IPS-NIHi7 (cell line): ENCODE data around the gene PRKN.

Experiments used
- DNase-seq: peaks from one replicate; pipeline ENCODE4 v3.0.0; 2012; ENCODE audit warnings: mixed read lengths; ENCODE audit errors: extremely low spot score

Gene PRKN

GRCh38 chr6:161727083-161727833 is 1000.3 kb downstream of the PRKN start:
- DNase-seq = peak; percentile 62

GRCh38 chr6:161722394-161722793 is 1005.2 kb downstream of the PRKN start:
- DNase-seq = no peak

- DNase-seq = no peak
Observed at GRCh38 chr6:161721511-161721910, 1006.1 kb downstream of the PRKN start.

DNA sequence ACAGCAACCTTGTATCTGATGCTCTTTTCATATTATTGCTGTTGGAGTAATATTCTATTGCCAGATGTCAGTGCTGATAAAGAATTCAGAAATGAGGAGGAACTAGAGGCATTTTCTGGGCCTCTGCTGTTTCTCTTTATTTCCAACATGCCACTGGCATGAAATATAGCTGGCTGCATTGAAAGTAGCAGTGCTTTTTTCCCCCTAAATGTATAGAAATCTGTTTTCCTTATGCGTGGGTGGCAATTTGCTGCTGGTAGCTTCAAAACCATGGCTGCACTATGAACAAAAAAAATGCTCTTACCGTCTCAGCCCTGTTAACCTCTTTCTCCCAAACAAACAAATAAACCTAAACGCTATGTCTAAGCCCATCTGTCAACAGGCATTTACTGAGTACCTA is 1011.4 kb downstream of the PRKN start:
- no peak for DNase-seq

DNA sequence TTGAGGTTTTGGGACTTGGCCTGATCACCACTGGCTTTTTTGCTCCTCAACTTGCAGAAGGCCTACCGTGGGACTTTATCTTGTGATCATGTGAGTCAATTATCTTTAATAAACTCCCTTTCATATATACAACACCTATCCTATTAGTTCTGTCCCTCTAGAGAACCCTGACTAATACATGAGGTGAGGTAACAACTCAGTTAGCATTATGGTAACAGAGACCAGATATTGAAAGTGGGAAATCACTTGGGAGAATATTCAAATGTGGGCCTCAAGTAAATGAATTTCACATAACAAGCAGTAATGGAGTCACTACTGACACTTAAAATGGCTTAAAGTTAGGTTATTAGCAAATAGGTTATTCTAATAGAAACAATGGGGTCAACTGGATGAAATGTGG is 1015.6 kb downstream of the PRKN start:
- no peak for DNase-seq

DNA sequence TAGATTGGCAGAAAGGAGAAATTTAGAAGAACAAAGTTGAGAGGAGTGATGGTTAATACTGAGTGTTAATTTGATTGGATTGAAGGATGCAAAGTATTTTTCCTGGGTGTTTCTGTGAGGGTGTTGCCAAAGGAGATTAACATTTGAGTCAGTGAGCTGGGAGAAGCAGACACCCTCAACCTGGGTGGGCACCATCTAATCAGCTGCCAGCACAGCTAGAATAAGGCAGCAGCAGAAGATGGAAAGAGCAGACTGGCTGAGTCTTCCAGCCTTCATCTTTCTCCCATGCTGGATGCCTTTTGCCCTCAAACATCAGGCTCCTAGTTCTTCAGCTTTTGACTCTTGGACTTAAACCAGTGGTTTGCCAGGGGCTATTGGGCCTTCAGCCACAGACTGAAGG is 1016.1 kb downstream of the PRKN start:
- DNase-seq = no peak

DNA sequence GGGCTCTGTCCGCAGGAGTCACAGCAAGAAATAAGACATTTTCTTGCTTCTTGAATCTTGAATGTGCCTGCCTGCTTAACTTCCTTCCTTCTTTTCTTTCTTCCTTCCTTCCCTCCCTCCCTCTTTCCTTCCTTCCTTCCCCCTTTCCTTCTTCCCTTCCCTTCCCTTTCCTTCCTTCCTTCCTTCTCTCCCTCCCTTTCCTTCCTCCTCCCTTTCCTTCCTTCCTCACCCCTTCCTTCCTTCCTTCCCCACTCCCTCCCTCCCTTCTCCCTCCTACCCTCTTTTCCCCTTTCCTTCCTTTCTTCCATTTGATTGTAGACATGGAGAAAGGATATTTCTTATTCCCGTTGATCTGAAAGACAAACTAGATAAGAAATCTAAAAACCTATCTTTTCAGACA is 1016.9 kb downstream of the PRKN start:
- no peak for DNase-seq

DNA sequence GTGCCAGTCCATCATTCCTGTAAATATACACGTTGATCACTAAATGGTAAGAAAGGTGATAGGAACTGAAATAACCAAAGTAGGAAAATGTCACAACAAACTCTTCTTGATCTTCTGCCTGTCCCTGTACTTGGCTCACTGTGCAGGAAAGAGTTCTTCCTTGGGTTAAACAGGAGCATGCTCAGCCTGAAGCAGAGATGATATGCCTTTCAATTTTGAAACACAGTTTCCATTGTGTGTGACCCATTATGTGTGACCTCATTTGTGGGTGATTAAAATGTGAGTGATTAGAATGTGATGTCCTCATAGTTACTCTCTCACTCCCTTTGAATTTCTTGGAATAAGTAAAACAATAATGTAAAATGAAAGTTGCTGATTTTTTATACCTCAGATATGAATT is 1026.5 kb downstream of the PRKN start:
- no peak for DNase-seq

- DNase-seq = no peak
Observed at GRCh38 chr6:161696801-161697200, 1030.8 kb downstream of the PRKN start.

DNA sequence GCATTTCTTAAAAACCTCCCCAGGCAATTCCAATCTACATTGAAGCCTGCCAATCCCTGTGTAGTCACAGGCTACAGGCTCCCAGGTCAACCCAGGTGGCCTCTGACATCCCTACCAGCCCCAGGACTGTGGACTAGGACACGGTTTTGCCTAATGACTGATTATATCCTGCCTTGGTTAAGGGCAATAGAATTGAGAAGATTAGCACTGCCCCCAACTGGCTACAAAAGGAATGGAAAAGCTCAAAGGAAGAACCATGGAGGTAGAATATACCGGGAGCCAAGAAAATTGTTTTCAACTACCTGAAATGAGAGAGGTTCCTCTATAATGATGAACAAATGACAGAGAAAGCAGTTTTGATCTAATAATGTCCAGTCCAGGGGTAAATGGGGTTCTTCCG is 1032.6 kb downstream of the PRKN start:
- peak; percentile 64 for DNase-seq

DNA sequence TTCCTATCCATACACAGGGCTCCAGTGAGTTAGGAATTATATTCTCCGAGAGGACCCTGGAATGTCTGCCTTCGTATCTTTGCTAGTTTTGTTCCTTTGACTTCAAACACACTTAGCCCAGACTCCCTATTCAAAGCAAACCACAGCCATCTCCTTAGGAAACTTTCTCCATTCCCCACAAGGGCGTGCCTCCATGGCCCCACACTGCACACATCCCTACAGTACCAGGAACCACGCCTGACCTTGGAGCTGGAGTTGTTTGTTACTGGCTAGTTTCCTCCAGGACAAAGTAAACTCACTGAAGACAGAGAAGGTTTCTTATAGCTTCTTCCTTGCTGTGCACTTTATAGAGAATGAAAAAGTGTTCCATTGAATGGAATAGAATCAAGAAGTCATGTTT is 1040.9 kb downstream of the PRKN start:
- DNase-seq = no peak

DNA sequence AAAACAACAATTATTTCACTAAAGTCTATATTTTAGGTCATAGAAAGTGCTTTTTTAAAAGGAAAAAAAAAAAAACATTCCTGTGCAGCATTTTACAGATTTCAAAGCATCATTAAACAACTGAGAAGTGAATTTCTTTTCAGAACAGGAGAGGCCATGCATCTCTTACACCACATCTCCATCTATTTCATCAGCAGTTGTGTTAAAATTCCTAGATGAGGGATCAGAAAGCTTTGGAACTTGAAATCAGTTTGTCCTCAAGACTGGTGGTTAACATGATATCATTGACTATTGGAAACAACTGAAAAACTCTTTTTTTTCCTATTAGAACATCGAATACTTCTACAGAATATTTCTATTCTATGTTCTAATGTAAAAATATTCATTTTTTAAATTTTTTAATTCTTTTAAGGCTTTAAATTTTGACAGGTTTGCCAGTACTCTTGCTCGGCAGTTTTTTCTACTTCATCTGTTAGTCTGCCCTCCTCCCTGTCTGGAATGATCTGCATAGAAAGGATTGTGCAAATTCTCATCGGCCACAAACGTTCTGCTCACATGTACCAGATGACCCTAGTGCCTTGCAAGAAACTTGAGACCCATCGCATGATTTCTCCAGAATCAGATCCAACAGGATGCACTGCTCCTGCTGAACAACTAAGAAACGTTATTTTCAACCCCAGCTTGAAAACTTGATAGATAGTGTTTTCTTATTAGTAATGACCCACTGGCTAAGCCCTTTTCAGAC is 1042.7 kb downstream of the PRKN start:
- no peak for DNase-seq

DNA sequence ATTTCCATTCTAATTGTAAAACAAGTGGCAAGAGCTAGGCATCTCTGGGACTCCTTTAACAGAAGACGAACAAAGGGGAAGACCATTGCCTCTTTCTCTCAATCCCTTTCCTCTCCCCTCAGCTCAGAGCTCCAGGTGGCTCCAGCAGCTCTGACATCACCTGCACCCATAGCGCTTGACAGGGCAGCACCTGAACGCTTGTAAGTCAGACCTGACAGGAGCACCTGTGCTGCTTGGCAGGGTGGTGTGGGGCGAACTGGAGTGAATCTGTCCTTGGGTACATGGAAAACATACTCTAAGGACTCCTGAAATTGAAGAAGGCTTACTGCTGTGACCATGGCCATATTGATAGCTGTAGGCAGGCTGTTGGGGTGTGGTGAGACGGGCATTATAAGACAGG is 1044.2 kb downstream of the PRKN start:
- no peak for DNase-seq

DNA sequence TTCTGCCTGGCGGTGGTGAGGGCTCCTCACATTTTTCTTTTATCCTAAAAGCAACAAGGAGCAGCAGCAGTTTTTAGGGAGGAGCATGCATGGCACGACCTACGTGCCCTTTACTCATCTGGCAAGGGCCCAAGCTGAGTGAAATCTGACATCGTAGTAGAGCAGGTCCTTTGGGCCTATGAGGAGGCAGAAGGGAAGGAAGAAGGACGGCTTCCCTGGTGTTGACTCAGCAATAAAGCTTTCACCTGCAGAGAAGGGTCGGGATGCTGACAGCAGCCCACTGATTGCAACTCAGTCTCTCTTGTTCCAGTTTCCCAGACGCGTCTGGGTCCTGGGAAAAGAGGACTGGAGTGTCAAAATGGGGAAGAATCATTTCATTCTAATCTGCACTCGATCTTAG is 1044.6 kb downstream of the PRKN start:
- no peak for DNase-seq

DNA sequence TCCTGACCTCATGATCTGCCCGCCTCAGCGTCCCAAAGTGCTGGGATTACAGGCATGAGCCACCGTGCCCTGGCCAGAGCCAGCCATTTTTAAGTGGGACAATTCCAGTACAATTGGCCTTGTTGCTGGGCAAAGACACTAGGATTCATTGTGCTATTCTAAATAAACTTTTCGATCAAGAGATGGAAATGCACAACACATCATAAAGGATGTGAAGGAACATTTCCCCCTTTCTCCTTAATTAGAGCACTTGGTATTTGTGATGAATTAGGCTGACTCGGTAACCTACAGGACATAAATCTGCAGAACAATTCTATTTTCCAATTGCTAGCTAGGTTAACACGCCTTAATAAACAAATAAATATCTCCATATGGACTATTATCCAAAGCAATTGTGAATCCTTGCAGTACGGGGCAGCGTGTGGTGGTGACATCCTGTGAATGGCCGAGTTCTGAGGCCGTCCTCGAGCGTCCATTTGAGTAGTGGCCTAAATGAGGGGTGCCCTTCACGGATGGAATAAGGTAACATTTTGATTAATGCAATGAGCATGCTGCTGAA is 1047.5 kb downstream of the PRKN start:
- DNase-seq = no peak

GRCh38 chr6:161677188-161677587 is 1050.4 kb downstream of the PRKN start:
- no peak for DNase-seq

GRCh38 chr6:161676586-161676985 is 1051.0 kb downstream of the PRKN start:
- no peak for DNase-seq

DNA sequence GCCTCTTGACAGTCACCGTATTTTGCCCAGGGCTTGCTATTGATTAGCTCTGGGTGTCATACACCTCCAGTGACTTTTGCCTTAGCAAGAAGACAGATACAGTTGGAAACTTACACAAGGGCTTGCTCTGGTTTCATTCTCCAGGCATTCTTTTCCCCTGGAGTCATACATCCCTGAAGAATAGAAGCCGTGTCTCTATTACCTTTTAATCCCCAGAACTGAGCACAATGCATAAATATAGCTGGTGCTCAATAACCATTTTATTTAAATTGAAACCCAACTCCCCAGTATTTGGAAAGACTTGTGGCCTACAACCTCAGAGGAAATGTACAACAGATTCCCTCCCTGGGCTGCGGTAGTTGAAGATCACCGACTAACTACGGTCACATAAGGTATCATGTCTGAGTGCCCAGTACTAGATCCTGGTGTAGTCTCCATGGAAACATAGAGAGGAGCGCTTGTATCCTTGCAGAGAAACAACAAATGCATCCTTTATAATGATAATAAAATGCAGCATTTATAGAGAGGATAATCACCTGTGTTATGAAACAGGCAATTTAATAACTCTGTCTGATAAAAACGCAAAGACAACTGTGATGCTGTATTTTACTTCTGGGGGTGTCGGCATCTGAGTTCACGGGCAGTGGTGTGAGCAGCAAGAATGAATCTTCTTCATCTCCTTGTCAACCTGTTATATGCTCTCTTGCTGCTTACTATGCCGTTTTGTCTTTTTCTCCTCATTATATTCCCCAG is 1052.5 kb downstream of the PRKN start:
- no peak for DNase-seq

DNA sequence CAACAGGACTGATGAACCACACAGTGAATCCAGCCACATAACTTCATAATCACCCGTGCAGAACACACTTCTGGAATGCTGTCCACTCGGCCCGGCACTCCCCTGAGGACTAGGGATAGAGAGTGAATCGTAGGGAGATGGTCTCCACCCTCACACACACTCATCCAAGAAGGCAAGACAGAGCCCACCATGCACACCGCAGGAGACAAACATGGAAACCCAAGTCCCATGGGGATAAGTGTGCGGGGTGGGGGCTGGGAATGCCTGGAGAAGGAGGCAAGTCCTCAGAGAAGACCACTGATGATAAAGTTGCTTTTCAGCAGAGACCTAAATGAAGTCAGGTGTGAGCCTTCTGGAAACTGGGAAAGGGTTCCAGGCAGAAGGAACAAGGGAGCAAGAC is 1054.5 kb downstream of the PRKN start:
- no peak for DNase-seq

DNA sequence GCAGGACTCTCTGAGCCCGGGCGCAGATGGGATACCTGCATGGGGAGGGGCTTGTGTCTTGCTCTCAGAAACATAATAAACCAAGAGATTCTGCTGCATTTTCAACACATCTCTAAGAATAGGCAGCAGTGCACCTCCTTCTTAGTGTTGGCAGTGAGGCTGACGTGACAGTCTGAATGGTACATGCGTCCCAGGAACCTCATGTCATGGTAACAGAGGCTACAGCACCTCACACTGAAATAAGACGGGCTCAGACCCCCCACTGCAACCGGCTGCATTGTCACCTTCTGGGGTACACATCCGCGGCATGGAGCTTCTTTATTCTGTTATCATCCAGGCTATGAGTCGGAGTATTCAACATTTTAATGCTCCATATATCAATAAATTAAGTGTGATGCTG is 1056.4 kb downstream of the PRKN start:
- DNase-seq = no peak

DNA sequence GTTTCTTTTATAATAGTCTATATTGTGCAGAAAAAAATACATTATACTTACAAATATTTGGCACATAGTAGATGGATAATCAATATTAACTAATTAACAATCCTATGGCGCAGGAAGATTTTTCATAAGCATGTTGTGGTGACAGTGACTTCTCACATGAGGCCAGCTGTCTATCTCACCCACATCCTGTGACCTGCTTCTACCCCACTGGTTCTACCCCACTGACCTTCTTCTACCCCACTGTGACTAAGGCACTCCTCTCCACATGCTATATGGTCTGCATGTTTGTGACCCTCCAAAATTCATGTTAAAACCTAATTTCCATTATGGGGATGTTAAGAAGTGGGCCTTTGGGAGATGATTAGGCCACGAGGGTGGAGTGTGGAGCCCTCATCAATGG is 1058.9 kb downstream of the PRKN start:
- DNase-seq = no peak

GRCh38 chr6:161667957-161668356 is 1059.6 kb downstream of the PRKN start:
- no peak for DNase-seq
